SJCRH30 (cell line): ENCODE data around the gene SIK2. TPM values are rescaled to one million over a fixed set of nuclear protein-coding genes. Genes with fewer than 3 reads are reported as not detected.

Source experiments
- DNase-seq, 2 experiments: peaks; one replicate each; pipeline ENCODE4 v3.0.0-alpha.2; 2015 to 2020
- H3K27ac ChIP-seq: fragments of 250-450 bp; sonication (Bioruptor Pico); 2 replicates; pipeline ENCODE4 v1.5.1; 2020; ENCODE audit warnings: mild to moderate bottlenecking, moderate library complexity
- H3K27me3 ChIP-seq: fragments of 250-450 bp; sonication (Bioruptor Pico); 2 replicates; pipeline ENCODE4 v1.5.1; 2020; ENCODE audit warnings: mild to moderate bottlenecking, moderate library complexity
- H3K36me3 ChIP-seq: fragments of 250-450 bp; sonication (Bioruptor Pico); 2 replicates; pipeline ENCODE4 v1.5.1; 2020; ENCODE audit warnings: mild to moderate bottlenecking, moderate library complexity
- H3K4me1 ChIP-seq: fragments of 250-450 bp; sonication (Bioruptor Pico); 2 replicates; pipeline ENCODE4 v1.5.1; 2020; ENCODE audit warnings: mild to moderate bottlenecking, moderate library complexity
- H3K4me3 ChIP-seq: fragments of 250-450 bp; sonication (Bioruptor Pico); 2 replicates; pipeline ENCODE4 v1.5.1; 2020; ENCODE audit warnings: mild to moderate bottlenecking, moderate library complexity
- H3K9me3 ChIP-seq: fragments of 250-450 bp; sonication (Bioruptor Pico); replicated peaks from 2 replicates; pipeline ENCODE4 v1.5.1; 2020; ENCODE audit warnings: mild to moderate bottlenecking, moderate library complexity
- total RNA-seq: library from RNA; depleted of rRNA; stranded (reverse); fragments of >200 nt; shearing (Covaris generic); gene quantifications from 2 replicates; pipeline ENCODE4 v1.2.3, GENCODE V29; 2014

Gene SIK2
- total RNA-seq, 1 experiment from 2014 or later: 8.5 TPM

- H3K4me3 ChIP-seq: no peak overlapping the region
- H3K4me1 ChIP-seq: no peaks in the 10 kb centered on the region
- no peaks in the 10 kb centered on the region for H3K36me3 ChIP-seq
- DNase-seq: no peak
- no peaks in the 10 kb centered on the region for H3K27me3 ChIP-seq
- H3K27ac ChIP-seq: no peak overlapping the region
- H3K9me3 ChIP-seq: no peaks in the 10 kb centered on the region
Measured at GRCh38 chr11:111675891-111676290, 73.6 kb downstream of the SIK2 start.

- DNase-seq: no peak
- no peak overlapping the region for H3K4me3 ChIP-seq
- H3K27me3 ChIP-seq: no peaks in the 10 kb centered on the region
Measured at GRCh38 chr11:111676878-111677585, 74.8 kb downstream of the SIK2 start.

GRCh38 chr11:111680486-111681175, 78.4 kb downstream of the SIK2 start:
- H3K4me3 ChIP-seq: no peak overlapping the region
- H3K36me3 ChIP-seq: no peaks in the 10 kb centered on the region
- DNase-seq: no peak
- no peak overlapping the region for H3K27ac ChIP-seq
- no peaks in the 10 kb centered on the region for H3K9me3 ChIP-seq
- no peaks in the 10 kb centered on the region for H3K4me1 ChIP-seq
- H3K27me3 ChIP-seq: no peaks in the 10 kb centered on the region

More at GRCh38 chr11:111676878-111677585, 74.8 kb downstream of the SIK2 start:
- no peaks in the 10 kb centered on the region for H3K4me1 ChIP-seq
- no peak overlapping the region for H3K27ac ChIP-seq
- H3K36me3 ChIP-seq: no peaks in the 10 kb centered on the region
- no peaks in the 10 kb centered on the region for H3K9me3 ChIP-seq

GRCh38 chr11:111683806-111684205, 81.6 kb downstream of the SIK2 start:
- no peaks in the 10 kb centered on the region for H3K36me3 ChIP-seq
- no peak overlapping the region for H3K4me3 ChIP-seq
- no peaks in the 10 kb centered on the region for H3K27me3 ChIP-seq
- DNase-seq: no peak
- no peaks in the 10 kb centered on the region for H3K9me3 ChIP-seq
- H3K4me1 ChIP-seq: no peaks in the 10 kb centered on the region
- H3K27ac ChIP-seq: no peak overlapping the region

GRCh38 chr11:111684251-111684650, 82.0 kb downstream of the SIK2 start:
- no peaks in the 10 kb centered on the region for H3K36me3 ChIP-seq
- H3K27ac ChIP-seq: no peak overlapping the region
- no peaks in the 10 kb centered on the region for H3K4me1 ChIP-seq
- H3K9me3 ChIP-seq: no peaks in the 10 kb centered on the region
- H3K27me3 ChIP-seq: no peaks in the 10 kb centered on the region
- no peak for DNase-seq
- no peak overlapping the region for H3K4me3 ChIP-seq

GRCh38 chr11:111688013-111688412, 85.8 kb downstream of the SIK2 start:
- no peaks in the 10 kb centered on the region for H3K4me1 ChIP-seq
- no peaks in the 10 kb centered on the region for H3K36me3 ChIP-seq
- no peaks in the 10 kb centered on the region for H3K9me3 ChIP-seq
- no peak overlapping the region for H3K4me3 ChIP-seq
- DNase-seq: no peak
- H3K27ac ChIP-seq: no peak overlapping the region
- H3K27me3 ChIP-seq: no peaks in the 10 kb centered on the region

- no peak for DNase-seq
- H3K4me1 ChIP-seq: no peaks in the 10 kb centered on the region
- no peak overlapping the region for H3K4me3 ChIP-seq
- H3K36me3 ChIP-seq: no peaks in the 10 kb centered on the region
- H3K9me3 ChIP-seq: no peaks in the 10 kb centered on the region
- H3K27ac ChIP-seq: no peak overlapping the region
- no peaks in the 10 kb centered on the region for H3K27me3 ChIP-seq
Measured at GRCh38 chr11:111691176-111691575, 88.9 kb downstream of the SIK2 start.

GRCh38 chr11:111691741-111692140, 89.5 kb downstream of the SIK2 start:
- Histone ChIP-seq H3K9me3 (no peaks in the 10 kb centered on the region), H3K4me3 (no peak overlapping the region), H3K27ac (no peak overlapping the region), H3K36me3 (no peaks in the 10 kb centered on the region), H3K27me3 (no peaks in the 10 kb centered on the region), H3K4me1 (no peaks in the 10 kb centered on the region)
- no peak for DNase-seq

- H3K27ac ChIP-seq: no peak overlapping the region
- no peaks in the 10 kb centered on the region for H3K36me3 ChIP-seq
- H3K27me3 ChIP-seq: no peaks in the 10 kb centered on the region
- H3K4me1 ChIP-seq: peaks cover 5% of the 10 kb centered on the region; the same call in 1 of the 2 replicates
- no peaks in the 10 kb centered on the region for H3K9me3 ChIP-seq
- no peak overlapping the region for H3K4me3 ChIP-seq
- no peak for DNase-seq
Measured at GRCh38 chr11:111693224-111693937, 91.1 kb downstream of the SIK2 start.

- H3K36me3 ChIP-seq: no peaks in the 10 kb centered on the region
Measured at GRCh38 chr11:111694851-111695250, 92.6 kb downstream of the SIK2 start.

GRCh38 chr11:111696556-111696955, 94.3 kb downstream of the SIK2 start:
- Histone ChIP-seq H3K9me3 (no peaks in the 10 kb centered on the region), H3K4me3 (no peak overlapping the region), H3K4me1 (peaks cover 5% of the 10 kb centered on the region; the same call in 1 of the 2 replicates), H3K27ac (no peak overlapping the region), H3K36me3 (no peaks in the 10 kb centered on the region), H3K27me3 (no peaks in the 10 kb centered on the region)
- no peak for DNase-seq

More at GRCh38 chr11:111694851-111695250, 92.6 kb downstream of the SIK2 start:
- Histone ChIP-seq H3K4me1 (peaks cover 5% of the 10 kb centered on the region; the same call in 1 of the 2 replicates), H3K4me3 (no peak overlapping the region), H3K27me3 (no peaks in the 10 kb centered on the region), H3K27ac (no peak overlapping the region), H3K9me3 (no peaks in the 10 kb centered on the region)
- DNase-seq: no peak

GRCh38 chr11:111697933-111698371, 95.7 kb downstream of the SIK2 start:
- Histone ChIP-seq H3K36me3 (no peaks in the 10 kb centered on the region), H3K27me3 (no peaks in the 10 kb centered on the region), H3K27ac (no peak overlapping the region), H3K4me1 (peaks cover 8% of the 10 kb centered on the region), H3K4me3 (no peak overlapping the region), H3K9me3 (no peaks in the 10 kb centered on the region)
- no peak for DNase-seq

- Histone ChIP-seq H3K36me3 (no peaks in the 10 kb centered on the region), H3K9me3 (no peaks in the 10 kb centered on the region)
- no peak for DNase-seq
Measured at GRCh38 chr11:111698852-111699559, 96.8 kb downstream of the SIK2 start.

GRCh38 chr11:111699579-111700156, 97.4 kb downstream of the SIK2 start:
- no peak overlapping the region for H3K4me3 ChIP-seq
- peaks cover 24% of the 10 kb centered on the region for H3K4me1 ChIP-seq
- H3K27ac ChIP-seq: no peak overlapping the region
- no peaks in the 10 kb centered on the region for H3K27me3 ChIP-seq
- H3K36me3 ChIP-seq: no peaks in the 10 kb centered on the region
- no peak for DNase-seq
- no peaks in the 10 kb centered on the region for H3K9me3 ChIP-seq

More at GRCh38 chr11:111698852-111699559, 96.8 kb downstream of the SIK2 start:
- H3K27ac ChIP-seq: no peak overlapping the region
- peaks cover 18% of the 10 kb centered on the region for H3K4me1 ChIP-seq
- no peak overlapping the region for H3K4me3 ChIP-seq
- H3K27me3 ChIP-seq: no peaks in the 10 kb centered on the region
